SK-N-SH treated with all-trans-retinoic acid at 6 μM for 48 hours (cell line): ENCODE results near the gene GNG10.

ENCODE experiments used
- ATAC-seq: fragments of 200-7000 bp; cut with Tn5 transposase; 3 replicates; pipeline ENCODE4 v1.9.1; 2020; ENCODE audit warnings: mild to moderate bottlenecking, moderate library complexity
- ARNTL ChIP-seq: fragments of 450-650 bp; formaldehyde crosslinking; IDR thresholded peaks from 2 replicates; pipeline ENCODE4 v1.5.0; 2020; ENCODE audit warnings: low read depth, mild to moderate bottlenecking, moderate library complexity, borderline replicate concordance
- BACH2 ChIP-seq: fragments of 250-450 bp; sonication (Bioruptor Pico); IDR thresholded peaks from 2 replicates; pipeline ENCODE4 v1.9.0; 2021; ENCODE audit warnings: mild to moderate bottlenecking, borderline replicate concordance
- CREB5 ChIP-seq: fragments of 250-450 bp; sonication (Bioruptor Pico); IDR thresholded peaks from 2 replicates; pipeline ENCODE4 v1.5.1; 2020; ENCODE audit warnings: low read depth, mild to moderate bottlenecking, moderate library complexity
- ESRRG ChIP-seq: fragments of 250-450 bp; sonication (Bioruptor Pico); IDR thresholded peaks from 2 replicates; pipeline ENCODE4 v1.6.1; 2021; ENCODE audit warnings: mild to moderate bottlenecking
- ISL1 ChIP-seq: fragments of 250-450 bp; sonication (Bioruptor Pico); IDR thresholded peaks from 2 replicates; pipeline ENCODE4 v2.1.2; 2022; ENCODE audit warnings: mild to moderate bottlenecking, moderate library complexity
- OSR1 ChIP-seq: fragments of 250-450 bp; sonication (Bioruptor Pico); IDR thresholded peaks from 2 replicates; pipeline ENCODE4 v1.8.0; 2022; ENCODE audit warnings: moderate library complexity, mild to moderate bottlenecking, inconsistent platforms
- PPARA ChIP-seq: fragments of 250-450 bp; sonication (Bioruptor Pico); IDR thresholded peaks from 2 replicates; pipeline ENCODE4 v1.5.0; 2020; ENCODE audit warnings: mild to moderate bottlenecking, borderline replicate concordance
- RARB ChIP-seq: fragments of 250-450 bp; sonication (Bioruptor Pico); IDR thresholded peaks from 2 replicates; pipeline ENCODE4 v1.8.0; 2021; ENCODE audit warnings: mild to moderate bottlenecking, moderate library complexity
- SNAI2 ChIP-seq: fragments of 250-450 bp; sonication (Bioruptor Pico); IDR thresholded peaks from 2 replicates; pipeline ENCODE4 v1.5.0; 2020; ENCODE audit warnings: mild to moderate bottlenecking, moderate library complexity
- TCF4 ChIP-seq: fragments of 250-450 bp; sonication (Bioruptor Pico); IDR thresholded peaks from 2 replicates; pipeline ENCODE4 v1.8.0; 2021; ENCODE audit warnings: mild to moderate bottlenecking, moderate library complexity, borderline replicate concordance
- TOX ChIP-seq: fragments of 250-450 bp; sonication (Bioruptor Pico); IDR thresholded peaks from 2 replicates; pipeline ENCODE4 v1.8.0; 2021; ENCODE audit warnings: mild to moderate bottlenecking, moderate library complexity, borderline replicate concordance
- ZC3H10 ChIP-seq: fragments of 250-450 bp; sonication (Bioruptor Pico); IDR thresholded peaks from 2 replicates; pipeline ENCODE4 v1.5.1; 2021; ENCODE audit warnings: mild to moderate bottlenecking, moderate library complexity
- ZFP3 ChIP-seq: fragments of 250-450 bp; sonication (Bioruptor Pico); IDR thresholded peaks from 2 replicates; pipeline ENCODE4 v1.5.0; 2020; ENCODE audit warnings: mild to moderate bottlenecking, moderate library complexity
- ZFP30 ChIP-seq: fragments of 450-650 bp; formaldehyde crosslinking; IDR thresholded peaks from 2 replicates; pipeline ENCODE4 v1.5.0; 2022; ENCODE audit warnings: mild to moderate bottlenecking, moderate library complexity
- ZNF565 ChIP-seq: fragments of 450-650 bp; formaldehyde crosslinking; conservative IDR thresholded peaks from 2 replicates; pipeline ENCODE4 v1.5.0; 2020; ENCODE audit warnings: low read depth, mild to moderate bottlenecking, moderate library complexity
- ZNF70 ChIP-seq: fragments of 450-650 bp; formaldehyde crosslinking; IDR thresholded peaks from 2 replicates; pipeline ENCODE4 v1.5.0; 2020; ENCODE audit warnings: mild to moderate bottlenecking, moderate library complexity
- ZNF8 ChIP-seq: fragments of 450-650 bp; formaldehyde crosslinking; IDR thresholded peaks from 2 replicates; pipeline ENCODE4 v1.5.0; 2020; ENCODE audit warnings: mild to moderate bottlenecking, moderate library complexity
- TF ChIP-seq, protein P1 (sequence below): fragments of 250-450 bp; sonication (Bioruptor Pico); IDR thresholded peaks from 2 replicates; pipeline ENCODE4 v1.5.0; 2020; ENCODE audit warnings: mild to moderate bottlenecking, moderate library complexity
- TF ChIP-seq, protein P2 (sequence below): fragments of 250-450 bp; sonication (Bioruptor Pico); IDR thresholded peaks from 2 replicates; pipeline ENCODE4 v1.8.0; 2020; ENCODE audit warnings: mild to moderate bottlenecking, moderate library complexity, borderline replicate concordance

GNG10 gene

DNA sequence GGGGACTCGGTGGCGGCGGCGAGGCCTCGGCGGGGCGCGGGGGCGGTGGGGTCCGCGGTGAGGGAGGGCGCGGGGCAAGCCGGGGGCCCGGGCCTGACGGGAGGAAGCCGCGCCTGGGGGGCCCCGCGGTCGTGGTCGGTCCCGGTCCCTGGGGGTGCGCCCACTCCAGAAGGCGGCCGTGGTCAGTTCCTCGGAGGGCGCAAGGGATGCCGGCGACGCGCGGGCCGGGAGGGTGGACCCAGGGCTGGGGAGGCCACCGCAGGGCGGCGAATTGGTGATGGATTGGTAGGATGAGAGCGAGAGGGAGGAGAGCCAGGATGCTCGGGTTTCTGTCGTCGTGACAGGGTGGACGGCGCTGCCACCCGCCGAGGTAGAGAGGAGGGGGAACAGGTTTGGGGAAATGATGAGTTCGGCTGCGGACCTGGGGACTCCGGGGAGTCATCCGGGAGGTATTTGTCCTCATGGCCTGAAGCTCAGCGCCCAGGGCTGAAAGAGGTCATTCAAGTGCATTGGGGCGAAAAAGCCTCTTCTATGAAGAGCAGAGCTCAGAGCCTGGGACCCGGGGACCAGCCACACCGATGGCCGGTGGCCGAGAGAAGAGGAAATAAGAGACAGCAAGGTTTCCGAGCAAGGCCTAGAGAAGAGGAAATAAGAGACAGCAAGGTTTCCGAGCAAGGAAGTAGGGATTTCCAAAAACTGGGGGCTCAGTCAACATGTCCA is 557 bp downstream of the GNG10 start:
- TF ChIP-seq ZFP30 (CRISPR knock-in tag) (no peak), ZNF8 (CRISPR knock-in tag) (no peak), ZNF70 (CRISPR knock-in tag) (no peak), BACH2 (no peak), TCF4 (CRISPR knock-in tag) (no peak), PPARA (CRISPR knock-in tag) (no peak), ARNTL (no peak), ZNF565 (CRISPR knock-in tag) (no peak)
- TF ChIP-seq, protein P1, sequence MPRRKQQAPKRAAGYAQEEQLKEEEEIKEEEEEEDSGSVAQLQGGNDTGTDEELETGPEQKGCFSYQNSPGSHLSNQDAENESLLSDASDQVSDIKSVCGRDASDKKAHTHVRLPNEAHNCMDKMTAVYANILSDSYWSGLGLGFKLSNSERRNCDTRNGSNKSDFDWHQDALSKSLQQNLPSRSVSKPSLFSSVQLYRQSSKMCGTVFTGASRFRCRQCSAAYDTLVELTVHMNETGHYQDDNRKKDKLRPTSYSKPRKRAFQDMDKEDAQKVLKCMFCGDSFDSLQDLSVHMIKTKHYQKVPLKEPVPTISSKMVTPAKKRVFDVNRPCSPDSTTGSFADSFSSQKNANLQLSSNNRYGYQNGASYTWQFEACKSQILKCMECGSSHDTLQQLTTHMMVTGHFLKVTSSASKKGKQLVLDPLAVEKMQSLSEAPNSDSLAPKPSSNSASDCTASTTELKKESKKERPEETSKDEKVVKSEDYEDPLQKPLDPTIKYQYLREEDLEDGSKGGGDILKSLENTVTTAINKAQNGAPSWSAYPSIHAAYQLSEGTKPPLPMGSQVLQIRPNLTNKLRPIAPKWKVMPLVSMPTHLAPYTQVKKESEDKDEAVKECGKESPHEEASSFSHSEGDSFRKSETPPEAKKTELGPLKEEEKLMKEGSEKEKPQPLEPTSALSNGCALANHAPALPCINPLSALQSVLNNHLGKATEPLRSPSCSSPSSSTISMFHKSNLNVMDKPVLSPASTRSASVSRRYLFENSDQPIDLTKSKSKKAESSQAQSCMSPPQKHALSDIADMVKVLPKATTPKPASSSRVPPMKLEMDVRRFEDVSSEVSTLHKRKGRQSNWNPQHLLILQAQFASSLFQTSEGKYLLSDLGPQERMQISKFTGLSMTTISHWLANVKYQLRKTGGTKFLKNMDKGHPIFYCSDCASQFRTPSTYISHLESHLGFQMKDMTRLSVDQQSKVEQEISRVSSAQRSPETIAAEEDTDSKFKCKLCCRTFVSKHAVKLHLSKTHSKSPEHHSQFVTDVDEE (CRISPR knock-in tag) = no peak
- TF ChIP-seq, protein P2, sequence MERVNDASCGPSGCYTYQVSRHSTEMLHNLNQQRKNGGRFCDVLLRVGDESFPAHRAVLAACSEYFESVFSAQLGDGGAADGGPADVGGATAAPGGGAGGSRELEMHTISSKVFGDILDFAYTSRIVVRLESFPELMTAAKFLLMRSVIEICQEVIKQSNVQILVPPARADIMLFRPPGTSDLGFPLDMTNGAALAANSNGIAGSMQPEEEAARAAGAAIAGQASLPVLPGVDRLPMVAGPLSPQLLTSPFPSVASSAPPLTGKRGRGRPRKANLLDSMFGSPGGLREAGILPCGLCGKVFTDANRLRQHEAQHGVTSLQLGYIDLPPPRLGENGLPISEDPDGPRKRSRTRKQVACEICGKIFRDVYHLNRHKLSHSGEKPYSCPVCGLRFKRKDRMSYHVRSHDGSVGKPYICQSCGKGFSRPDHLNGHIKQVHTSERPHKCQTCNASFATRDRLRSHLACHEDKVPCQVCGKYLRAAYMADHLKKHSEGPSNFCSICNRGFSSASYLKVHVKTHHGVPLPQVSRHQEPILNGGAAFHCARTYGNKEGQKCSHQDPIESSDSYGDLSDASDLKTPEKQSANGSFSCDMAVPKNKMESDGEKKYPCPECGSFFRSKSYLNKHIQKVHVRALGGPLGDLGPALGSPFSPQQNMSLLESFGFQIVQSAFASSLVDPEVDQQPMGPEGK (CRISPR knock-in tag) = no peak
- peak; percentile 73 for ATAC-seq

DNA sequence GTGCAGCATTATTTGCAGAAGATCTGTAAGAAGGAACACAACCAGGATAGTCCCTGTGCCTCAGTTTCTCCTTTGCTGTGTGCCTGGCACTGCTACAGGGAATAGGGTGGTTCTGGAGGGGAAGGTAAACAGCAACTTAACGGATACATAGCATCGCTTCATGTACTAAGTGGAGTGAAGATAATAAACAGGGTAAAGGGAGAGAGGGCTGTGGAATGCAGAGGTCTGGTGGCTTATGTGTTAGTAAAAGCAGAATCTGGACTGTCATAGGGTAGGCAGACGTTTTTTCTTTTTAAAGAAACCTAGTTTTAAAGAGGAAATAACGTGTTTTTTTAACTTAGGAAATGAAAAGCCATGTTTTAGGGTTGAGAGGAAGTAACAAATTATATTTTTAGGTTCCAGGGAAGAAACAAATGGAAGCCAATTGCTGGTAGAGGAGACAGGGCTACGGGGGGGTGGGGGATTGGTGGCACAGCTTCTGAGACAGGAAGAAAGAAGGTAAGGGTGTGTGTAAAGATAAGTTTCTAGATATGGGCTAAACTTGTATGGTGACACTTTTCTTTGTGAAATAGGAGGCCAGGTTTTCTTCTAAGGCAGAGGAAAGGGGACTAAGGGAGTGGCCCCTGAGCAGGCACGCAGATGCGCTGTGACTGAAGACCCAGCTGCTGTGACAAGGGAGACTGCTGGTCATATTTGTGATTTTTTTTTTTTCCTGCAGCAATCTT is 1.3 kb downstream of the GNG10 start:
- ATAC-seq = peak; percentile 20

DNA sequence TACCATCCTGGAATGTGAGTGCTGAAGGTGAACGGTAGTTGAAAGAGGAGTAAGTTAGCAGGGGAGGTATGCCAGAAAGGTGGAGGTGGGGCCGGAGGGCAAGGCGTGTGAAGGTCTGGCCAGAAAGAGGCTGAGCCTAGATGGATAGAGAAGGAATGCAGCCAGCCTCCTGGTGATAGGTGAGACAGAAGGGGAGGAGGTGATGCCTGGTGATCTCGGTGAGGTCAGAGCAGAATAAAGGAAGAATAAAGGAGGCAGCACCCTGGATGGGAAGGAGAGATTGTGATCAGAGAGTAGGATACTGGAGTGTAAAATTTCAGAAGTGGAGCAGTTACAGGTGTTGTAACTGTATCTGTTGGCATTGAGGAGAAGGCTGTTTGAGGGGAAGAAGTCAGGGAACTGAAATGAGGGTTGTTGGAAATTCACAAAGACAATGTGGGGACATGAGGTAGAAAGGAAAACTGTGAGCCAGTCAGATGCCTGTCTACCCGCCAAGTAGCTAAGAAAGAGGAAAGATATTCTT is 2.0 kb downstream of the GNG10 start:
- TF ChIP-seq, protein P2 (CRISPR knock-in tag) = no peak
- TF ChIP-seq ZFP3 (no peak), ZNF565 (CRISPR knock-in tag) (no peak), ESRRG (CRISPR knock-in tag) (no peak), PPARA (CRISPR knock-in tag) (no peak), TOX (CRISPR knock-in tag) (no peak), BACH2 (no peak), ISL1 (CRISPR knock-in tag) (no peak), ZNF70 (CRISPR knock-in tag) (no peak), CREB5 (CRISPR knock-in tag) (no peak), ZC3H10 (CRISPR knock-in tag) (no peak), SNAI2 (CRISPR knock-in tag) (no peak), RARB (no peak)
- TF ChIP-seq, protein P1 (CRISPR knock-in tag) = no peak
- no peak for ATAC-seq

More for the DNA sequence above, 1.3 kb downstream of the GNG10 start:
- TF ChIP-seq RARB = no peak
- TF ChIP-seq TOX (CRISPR knock-in tag) = no peak
- no peak for TF ChIP-seq OSR1 (CRISPR knock-in tag)
- TF ChIP-seq ZNF565 (CRISPR knock-in tag) = no peak
